ENCODE data around the gene BAIAP2.

DNA sequence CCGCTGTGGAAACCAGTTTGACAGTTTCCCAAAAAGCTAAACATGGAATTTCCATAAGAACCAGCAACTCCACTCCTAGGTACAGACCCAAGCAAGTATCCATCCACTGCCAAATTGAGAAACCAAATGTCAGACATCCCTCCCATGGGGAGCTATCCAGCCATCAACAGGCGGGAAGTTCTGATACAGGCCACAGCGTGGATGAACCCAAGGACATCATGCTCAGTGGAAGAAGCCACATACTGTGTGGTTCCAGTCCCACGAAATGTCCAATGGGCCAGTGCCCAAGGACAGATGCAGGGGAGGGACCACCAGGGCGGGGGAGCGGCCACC is 12.6 kb upstream of the BAIAP2 start:
- TF ChIP-seq, protein P1, sequence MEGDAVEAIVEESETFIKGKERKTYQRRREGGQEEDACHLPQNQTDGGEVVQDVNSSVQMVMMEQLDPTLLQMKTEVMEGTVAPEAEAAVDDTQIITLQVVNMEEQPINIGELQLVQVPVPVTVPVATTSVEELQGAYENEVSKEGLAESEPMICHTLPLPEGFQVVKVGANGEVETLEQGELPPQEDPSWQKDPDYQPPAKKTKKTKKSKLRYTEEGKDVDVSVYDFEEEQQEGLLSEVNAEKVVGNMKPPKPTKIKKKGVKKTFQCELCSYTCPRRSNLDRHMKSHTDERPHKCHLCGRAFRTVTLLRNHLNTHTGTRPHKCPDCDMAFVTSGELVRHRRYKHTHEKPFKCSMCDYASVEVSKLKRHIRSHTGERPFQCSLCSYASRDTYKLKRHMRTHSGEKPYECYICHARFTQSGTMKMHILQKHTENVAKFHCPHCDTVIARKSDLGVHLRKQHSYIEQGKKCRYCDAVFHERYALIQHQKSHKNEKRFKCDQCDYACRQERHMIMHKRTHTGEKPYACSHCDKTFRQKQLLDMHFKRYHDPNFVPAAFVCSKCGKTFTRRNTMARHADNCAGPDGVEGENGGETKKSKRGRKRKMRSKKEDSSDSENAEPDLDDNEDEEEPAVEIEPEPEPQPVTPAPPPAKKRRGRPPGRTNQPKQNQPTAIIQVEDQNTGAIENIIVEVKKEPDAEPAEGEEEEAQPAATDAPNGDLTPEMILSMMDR (IDR thresholded peaks at IDR 0.05), result no peak
- TF ChIP-seq POLR2A (IDR thresholded peaks at IDR 0.05), result no peak
